Germinal center (tissue), 1 donor: ENCODE measurements around the gene ATF1.
"Not testable (repeated sequence)": the region's sequence is repeated elsewhere in the genome, so short reads cannot be mapped to it uniquely, and the experiment has no call there.

ENCODE experiments used
- DNase-seq: peaks from one replicate; pipeline ENCODE4 v3.0.0; 2012; ENCODE audit warnings: mixed read lengths, low spot score

Gene ATF1

DNA sequence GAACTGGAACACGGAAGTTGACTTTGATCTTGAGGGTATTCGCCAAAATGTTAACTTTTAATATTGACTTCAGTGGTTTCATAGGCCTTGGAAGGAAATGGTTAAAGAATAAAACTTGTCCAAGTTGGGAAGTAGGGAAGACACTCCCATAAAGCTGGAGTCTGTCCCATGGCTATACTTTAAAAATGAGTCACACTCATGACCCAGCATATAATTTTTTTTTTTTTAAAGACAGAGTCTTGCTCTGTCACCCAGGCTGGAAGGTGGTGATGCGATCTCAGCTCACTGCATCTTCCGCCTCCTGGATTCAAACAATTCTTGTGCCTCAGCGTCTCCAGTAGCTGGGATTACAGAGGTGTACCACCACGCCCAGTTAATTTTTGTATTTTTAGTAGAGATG is 98.4 kb downstream of the ATF1 start:
- DNase-seq: no peak

DNA sequence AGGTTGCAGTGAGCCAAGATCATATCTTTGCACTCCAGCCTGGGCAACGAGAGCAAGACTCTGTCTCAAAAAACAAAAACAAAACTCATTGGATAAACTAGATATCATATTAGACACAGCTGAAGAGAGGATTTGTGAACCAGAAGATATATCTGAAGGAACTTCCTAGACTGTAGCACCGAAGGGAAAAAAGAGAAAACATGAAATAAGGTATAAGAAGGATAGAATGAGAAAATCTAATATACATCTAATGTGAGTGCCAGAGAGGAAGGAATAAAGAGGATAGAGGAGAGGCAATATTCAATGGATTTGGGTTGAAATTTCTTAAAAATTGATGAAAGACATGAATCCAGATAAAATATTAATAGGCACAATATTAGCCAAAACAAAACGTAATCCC is 101.4 kb downstream of the ATF1 start:
- DNase-seq: no peak

DNA sequence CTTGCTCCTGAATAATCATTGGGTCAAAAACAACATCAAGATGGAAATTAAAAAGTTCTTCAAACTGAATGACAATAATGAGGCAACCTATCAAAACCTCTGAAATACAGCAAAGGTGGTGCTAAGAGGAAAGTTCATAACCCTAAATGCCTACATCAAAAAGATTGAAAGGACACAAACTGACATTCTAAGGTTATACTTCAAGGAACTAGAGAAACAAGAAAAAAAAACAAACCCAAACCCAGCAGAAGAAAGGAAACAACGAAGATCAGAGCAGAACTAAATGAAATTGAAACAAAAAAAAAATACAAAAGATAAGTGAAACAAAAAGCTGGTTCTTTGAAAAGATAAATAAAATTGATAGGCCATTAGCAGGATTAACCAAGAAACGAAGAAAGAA is 105.0 kb downstream of the ATF1 start:
- DNase-seq: not testable (repeated sequence)
